Suprapubic skin (tissue), 3 donors: ENCODE results near the gene TEK.

ENCODE experiments used
- CTCF ChIP-seq, 2 donors: fragments of 200-600 bp in 1 of 2; fragments of 450-650 bp in 1 of 2; sonication (generic) in 1 of 2; IDR thresholded peaks; one replicate each; pipeline ENCODE4 v1.5.1; 2016 to 2019; ENCODE audit warnings: antibody characterized with exemption in 2 of 2, mild to moderate bottlenecking in 1 of 2, moderate library complexity in 1 of 2
- EP300 ChIP-seq: sonication (generic); formaldehyde crosslinking; IDR thresholded peaks from one replicate; pipeline ENCODE4 v1.6.1; 2017; ENCODE audit warnings: antibody characterized with exemption
- POLR2A ChIP-seq, 2 donors: fragments of 450-650 bp; IDR thresholded peaks; one replicate each; pipeline ENCODE4 v1.6.1; 2017; ENCODE audit warnings: antibody characterized with exemption in 2 of 2, mild to moderate bottlenecking in 2 of 2, moderate library complexity in 2 of 2

- TF ChIP-seq CTCF (IDR thresholded peaks at IDR 0.05) (no peak), POLR2A (IDR thresholded peaks at IDR 0.05) (no peak), EP300 (no peak)
Measured at GRCh38 chr9:27212191-27212590, 103.2 kb downstream of the TEK start.
